ENCODE results near the gene HINT3. TPM values are rescaled to one million over a fixed set of nuclear protein-coding genes. Genes with fewer than 3 reads are reported as not detected.

The HINT3 gene
- total RNA-seq, 2 donors from 2014 or later = 8.8 to 14.5 TPM

- 76 to 77% methylated on average over 8 of the region's 8 CpGs for WGBS, 2 donors
- Histone ChIP-seq H3K9me3 (no peaks in the 10 kb centered on the region), H3K4me3 (no peak overlapping the region), H3K36me3 (replicated peaks in 1 of 2; ENCODE audit: insufficient read depth in 1 of 2, low read depth in 2 of 2) (peaks cover 0 to 3% of the 10 kb centered on the region in 2 donors), H3K27me3 (no peaks in the 10 kb centered on the region), H3K4me1 (peaks cover 25% of the 10 kb centered on the region), H3K27ac (peak overlapping the region in 2 of 4 donors; percentile 1)
- intact Hi-C loops (cut with DNase I) = no loop called here
- no peak for TF ChIP-seq CTCF (IDR thresholded peaks at IDR 0.05)
- no peak for TF ChIP-seq POLR2A (IDR thresholded peaks at IDR 0.05)
- ATAC-seq = no peak
- no peak for DNase-seq
Measured at GRCh38 chr6:125922322-125922860, 34.2 kb upstream of the HINT3 start.

- peaks cover 2 to 7% of the 10 kb centered on the region in 2 donors for H3K36me3 ChIP-seq (replicated peaks in 1 of 2; ENCODE audit: insufficient read depth in 1 of 2, low read depth in 2 of 2)
- H3K9me3 ChIP-seq = no peaks in the 10 kb centered on the region
- intact Hi-C loops (cut with DNase I) = no loop called here
- no peaks in the 10 kb centered on the region for H3K27me3 ChIP-seq
- H3K4me3 ChIP-seq = no peak overlapping the region
- H3K27ac ChIP-seq = no peak overlapping the region
- peaks cover 21% of the 10 kb centered on the region for H3K4me1 ChIP-seq
- no peak for TF ChIP-seq POLR2A (IDR thresholded peaks at IDR 0.05)
- ATAC-seq (no peak), DNase-seq (no peak)
- WGBS, 2 donors = 43 to 70% methylated on average over 4 of the region's 4 CpGs
Measured at GRCh38 chr6:125923366-125923877, 33.1 kb upstream of the HINT3 start.

GRCh38 chr6:125924169-125924568 is 32.4 kb upstream of the HINT3 start:
- TF ChIP-seq POLR2A (IDR thresholded peaks at IDR 0.05) (no peak), CTCF (IDR thresholded peaks at IDR 0.05) (no peak)
- Histone ChIP-seq H3K36me3 (replicated peaks in 1 of 2; ENCODE audit: insufficient read depth in 1 of 2, low read depth in 2 of 2) (peaks cover 7 to 11% of the 10 kb centered on the region in 2 donors), H3K27ac (no peak overlapping the region), H3K9me3 (no peaks in the 10 kb centered on the region), H3K4me3 (no peak overlapping the region), H3K27me3 (no peaks in the 10 kb centered on the region), H3K4me1 (peaks cover 16% of the 10 kb centered on the region)
- intact Hi-C loops (cut with DNase I) = no loop called here
- no peak for DNase-seq
- ATAC-seq = no peak
- 59 to 75% methylated on average over 2 of the region's 2 CpGs for WGBS, 2 donors

GRCh38 chr6:125924697-125925358 is 31.7 kb upstream of the HINT3 start:
- Histone ChIP-seq H3K27me3 (no peaks in the 10 kb centered on the region), H3K36me3 (replicated peaks in 1 of 2; ENCODE audit: insufficient read depth in 1 of 2, low read depth in 2 of 2) (peaks cover 7 to 11% of the 10 kb centered on the region in 2 donors), H3K9me3 (no peaks in the 10 kb centered on the region), H3K4me3 (no peak overlapping the region), H3K27ac (no peak overlapping the region), H3K4me1 (peaks cover 12% of the 10 kb centered on the region)
- WGBS, 2 donors = 91 to 96% methylated on average over 2 of the region's 2 CpGs
- intact Hi-C loops (cut with DNase I) = no loop called here
- no peak for TF ChIP-seq CTCF (IDR thresholded peaks at IDR 0.05)
- no peak for TF ChIP-seq POLR2A (IDR thresholded peaks at IDR 0.05)
- ATAC-seq = no peak
- DNase-seq = no peak

- H3K4me3 ChIP-seq = no peak overlapping the region
- 92 to 97% methylated on average over 3 of the region's 3 CpGs for WGBS, 2 donors
- no peaks in the 10 kb centered on the region for H3K27me3 ChIP-seq
- DNase-seq (no peak), ATAC-seq (no peak)
- H3K4me1 ChIP-seq = peaks cover 10% of the 10 kb centered on the region
- no peaks in the 10 kb centered on the region for H3K9me3 ChIP-seq
- H3K36me3 ChIP-seq (replicated peaks in 1 of 2; ENCODE audit: insufficient read depth in 1 of 2, low read depth in 2 of 2) = peaks cover 7 to 11% of the 10 kb centered on the region in 2 donors
- H3K27ac ChIP-seq = no peak overlapping the region
- intact Hi-C loops (cut with DNase I) = no loop called here
- TF ChIP-seq CTCF (IDR thresholded peaks at IDR 0.05) (no peak), POLR2A (IDR thresholded peaks at IDR 0.05) (no peak)
Measured at GRCh38 chr6:125926711-125927110, 29.9 kb upstream of the HINT3 start.

Data from body of pancreas (tissue), 4 donors.